ENCODE results near the gene NGF. TPM values are rescaled to one million over a fixed set of nuclear protein-coding genes. Genes with fewer than 3 reads are reported as not detected.

Gene NGF
- total RNA-seq, 1 donor from 2014 or later: 14.8 TPM

DNA sequence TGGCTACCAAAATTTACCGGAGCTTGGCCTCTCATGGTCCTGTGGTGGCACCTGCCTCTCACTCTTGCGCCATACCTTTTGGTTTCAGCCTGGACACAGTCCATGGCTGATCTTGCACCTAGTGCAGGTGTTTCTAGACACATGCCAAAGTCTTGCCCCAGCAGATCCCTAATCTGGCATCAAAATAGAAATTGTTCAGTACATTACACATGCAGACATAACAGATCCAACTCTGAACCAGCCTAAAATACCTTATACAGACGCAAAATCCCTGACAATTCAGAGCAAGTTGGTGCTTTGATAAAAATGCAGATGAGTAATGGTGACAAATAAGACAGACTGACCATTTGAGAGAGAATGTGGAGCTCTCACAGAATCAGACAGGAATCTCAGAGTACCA is 44.1 kb downstream of the NGF start:
- TF ChIP-seq, protein P1, sequence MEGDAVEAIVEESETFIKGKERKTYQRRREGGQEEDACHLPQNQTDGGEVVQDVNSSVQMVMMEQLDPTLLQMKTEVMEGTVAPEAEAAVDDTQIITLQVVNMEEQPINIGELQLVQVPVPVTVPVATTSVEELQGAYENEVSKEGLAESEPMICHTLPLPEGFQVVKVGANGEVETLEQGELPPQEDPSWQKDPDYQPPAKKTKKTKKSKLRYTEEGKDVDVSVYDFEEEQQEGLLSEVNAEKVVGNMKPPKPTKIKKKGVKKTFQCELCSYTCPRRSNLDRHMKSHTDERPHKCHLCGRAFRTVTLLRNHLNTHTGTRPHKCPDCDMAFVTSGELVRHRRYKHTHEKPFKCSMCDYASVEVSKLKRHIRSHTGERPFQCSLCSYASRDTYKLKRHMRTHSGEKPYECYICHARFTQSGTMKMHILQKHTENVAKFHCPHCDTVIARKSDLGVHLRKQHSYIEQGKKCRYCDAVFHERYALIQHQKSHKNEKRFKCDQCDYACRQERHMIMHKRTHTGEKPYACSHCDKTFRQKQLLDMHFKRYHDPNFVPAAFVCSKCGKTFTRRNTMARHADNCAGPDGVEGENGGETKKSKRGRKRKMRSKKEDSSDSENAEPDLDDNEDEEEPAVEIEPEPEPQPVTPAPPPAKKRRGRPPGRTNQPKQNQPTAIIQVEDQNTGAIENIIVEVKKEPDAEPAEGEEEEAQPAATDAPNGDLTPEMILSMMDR (IDR thresholded peaks at IDR 0.05): no peak
- peaks cover 32% of the 10 kb centered on the region for H3K4me1 Mint-ChIP-seq (ENCODE audit: unreplicated experiment)
- H3K36me3 Mint-ChIP-seq (ENCODE audit: unreplicated experiment): peaks cover 41% of the 10 kb centered on the region
- no peaks in the 10 kb centered on the region for H3K9me3 Mint-ChIP-seq (ENCODE audit: unreplicated experiment)
- no peak overlapping the region for H3K4me3 Mint-ChIP-seq (ENCODE audit: unreplicated experiment)
- DNase-seq (ENCODE audit: extremely low spot score, unreplicated experiment): no peak
- no peaks in the 10 kb centered on the region for H3K27me3 Mint-ChIP-seq (ENCODE audit: unreplicated experiment)
- no peak overlapping the region for H3K27ac Mint-ChIP-seq (ENCODE audit: unreplicated experiment)

DNA sequence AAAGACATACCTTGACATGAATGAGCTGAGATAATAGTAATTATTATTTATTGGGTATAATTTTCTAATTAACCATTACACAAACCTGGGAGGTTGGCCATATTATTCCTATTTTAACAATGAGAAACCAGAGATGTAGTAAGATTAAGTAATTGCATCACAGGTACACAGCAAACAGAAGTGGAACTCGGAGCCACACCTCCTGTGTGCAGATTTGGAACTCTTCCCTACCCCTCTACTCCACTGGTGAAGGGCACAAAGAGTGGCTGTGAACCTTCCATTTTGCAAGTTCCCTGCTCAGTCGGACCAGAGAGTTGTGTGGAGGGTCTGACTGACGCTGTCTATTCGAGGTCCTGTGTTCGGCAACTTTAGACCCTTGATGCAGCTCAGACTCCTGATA is 45.0 kb downstream of the NGF start:
- H3K4me1 Mint-ChIP-seq (ENCODE audit: unreplicated experiment): peaks cover 29% of the 10 kb centered on the region

DNA sequence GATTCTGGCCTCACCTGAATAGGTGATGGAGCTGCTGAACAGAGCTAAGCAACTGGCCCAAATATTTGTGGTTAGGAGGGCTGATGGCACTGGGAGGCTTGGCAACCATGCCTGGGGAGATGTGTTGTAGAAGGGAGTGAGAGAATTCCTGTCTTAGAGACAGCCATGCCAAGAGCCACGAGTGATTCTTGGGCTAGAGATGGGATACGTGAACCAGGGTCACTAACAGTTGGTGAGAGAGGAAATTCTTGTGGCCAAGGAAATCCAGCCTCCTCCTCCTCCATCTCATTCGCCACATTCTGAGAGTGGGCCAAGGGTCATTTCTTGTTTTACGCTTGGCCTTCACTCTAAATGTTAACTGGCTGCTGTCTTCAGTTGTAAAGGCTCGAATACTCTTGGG is 46.3 kb downstream of the NGF start:
- no peak for DNase-seq (ENCODE audit: extremely low spot score, unreplicated experiment)
- no peaks in the 10 kb centered on the region for H3K9me3 Mint-ChIP-seq (ENCODE audit: unreplicated experiment)
- peaks cover 44% of the 10 kb centered on the region for H3K36me3 Mint-ChIP-seq (ENCODE audit: unreplicated experiment)
- H3K27ac Mint-ChIP-seq (ENCODE audit: unreplicated experiment): no peak overlapping the region
- TF ChIP-seq, protein P1 (IDR thresholded peaks at IDR 0.05): no peak
- H3K4me1 Mint-ChIP-seq (ENCODE audit: unreplicated experiment): peaks cover 24% of the 10 kb centered on the region
- H3K4me3 Mint-ChIP-seq (ENCODE audit: unreplicated experiment): no peak overlapping the region
- H3K27me3 Mint-ChIP-seq (ENCODE audit: unreplicated experiment): no peaks in the 10 kb centered on the region

More for the DNA sequence above, 45.0 kb downstream of the NGF start:
- TF ChIP-seq, protein P1 (IDR thresholded peaks at IDR 0.05): no peak
- H3K27me3 Mint-ChIP-seq (ENCODE audit: unreplicated experiment): no peaks in the 10 kb centered on the region
- no peak overlapping the region for H3K27ac Mint-ChIP-seq (ENCODE audit: unreplicated experiment)
- no peaks in the 10 kb centered on the region for H3K9me3 Mint-ChIP-seq (ENCODE audit: unreplicated experiment)
- DNase-seq (ENCODE audit: extremely low spot score, unreplicated experiment): no peak
- H3K36me3 Mint-ChIP-seq (ENCODE audit: unreplicated experiment): peaks cover 42% of the 10 kb centered on the region
- H3K4me3 Mint-ChIP-seq (ENCODE audit: unreplicated experiment): no peak overlapping the region

DNA sequence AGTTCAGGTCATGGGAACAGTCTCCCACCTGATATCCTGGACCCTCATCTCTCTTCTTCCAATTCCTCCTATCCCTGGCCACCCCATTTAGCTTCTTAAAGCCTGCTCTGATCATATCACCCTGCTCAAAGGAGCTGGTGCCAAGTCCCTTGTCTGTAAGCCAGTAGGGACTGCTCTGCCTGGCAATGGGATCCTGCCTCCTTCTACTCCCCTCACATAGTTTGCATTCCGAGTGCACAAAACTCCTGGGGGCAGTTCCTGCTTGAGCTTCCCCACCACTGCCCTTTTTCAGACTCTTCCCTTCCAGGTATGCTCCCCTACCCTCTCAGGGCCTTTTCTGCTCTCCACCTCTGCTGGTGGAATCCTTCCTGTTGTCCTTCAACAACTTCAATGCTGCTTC is 48.1 kb downstream of the NGF start:
- no peaks in the 10 kb centered on the region for H3K9me3 Mint-ChIP-seq (ENCODE audit: unreplicated experiment)
- no peaks in the 10 kb centered on the region for H3K27me3 Mint-ChIP-seq (ENCODE audit: unreplicated experiment)
- TF ChIP-seq, protein P1 (IDR thresholded peaks at IDR 0.05): no peak
- H3K4me3 Mint-ChIP-seq (ENCODE audit: unreplicated experiment): no peak overlapping the region
- no peak for DNase-seq (ENCODE audit: extremely low spot score, unreplicated experiment)
- H3K4me1 Mint-ChIP-seq (ENCODE audit: unreplicated experiment): peaks cover 24% of the 10 kb centered on the region
- no peak overlapping the region for H3K27ac Mint-ChIP-seq (ENCODE audit: unreplicated experiment)
- H3K36me3 Mint-ChIP-seq (ENCODE audit: unreplicated experiment): peaks cover 47% of the 10 kb centered on the region

DNA sequence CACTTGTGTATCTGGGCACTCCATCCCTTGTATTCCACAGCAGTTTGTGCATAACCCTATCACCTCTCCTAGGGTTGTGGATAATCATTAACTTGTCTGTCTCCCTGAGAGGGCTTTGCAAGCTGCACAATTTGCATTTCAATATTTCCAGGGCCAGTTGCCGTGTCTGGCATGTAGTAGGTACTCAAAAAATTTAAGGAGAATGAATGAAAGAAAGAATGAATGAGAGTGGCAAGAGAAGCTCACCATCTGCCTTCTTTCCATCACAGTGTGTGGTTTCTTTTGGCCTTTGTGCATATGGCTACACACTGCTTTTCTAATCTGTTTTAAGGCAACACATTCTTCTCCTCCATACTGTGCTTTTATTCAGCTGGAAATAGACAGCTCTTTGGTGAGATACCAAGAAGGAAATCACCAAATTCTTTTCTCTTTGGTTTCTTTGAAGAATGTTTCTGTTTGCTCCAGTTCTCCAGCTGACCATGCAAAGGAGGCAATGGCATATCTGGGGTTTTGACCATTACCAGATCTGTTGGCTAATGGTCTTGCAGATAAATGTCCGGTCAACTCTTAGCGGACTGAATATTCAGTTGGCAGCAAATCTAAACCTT is 49.4 kb downstream of the NGF start:
- Mint-ChIP-seq H3K27ac (ENCODE audit: unreplicated experiment) (no peak overlapping the region), H3K36me3 (ENCODE audit: unreplicated experiment) (peaks cover 38% of the 10 kb centered on the region), H3K27me3 (ENCODE audit: unreplicated experiment) (no peaks in the 10 kb centered on the region), H3K9me3 (ENCODE audit: unreplicated experiment) (no peaks in the 10 kb centered on the region), H3K4me3 (ENCODE audit: unreplicated experiment) (no peak overlapping the region), H3K4me1 (ENCODE audit: unreplicated experiment) (peaks cover 30% of the 10 kb centered on the region)
- TF ChIP-seq, protein P1 (IDR thresholded peaks at IDR 0.05): no peak
- DNase-seq (ENCODE audit: extremely low spot score, unreplicated experiment): no peak
